GM21825 (cell line): ENCODE measurements around the gene PTPN14.
"Not testable (repeated sequence)": the region's sequence is repeated elsewhere in the genome, so short reads cannot be mapped to it uniquely, and the experiment has no call there.

Experiments
- ATAC-seq: cut with Tn5 transposase; IDR thresholded peaks from one replicate; pipeline ENCODE4 v1.9.1; 2021; ENCODE audit warnings: mild to moderate bottlenecking, moderate library complexity; ENCODE audit not compliant: unreplicated experiment

The PTPN14 gene

GRCh38 chr1:214542275-214543199, 8.9 kb downstream of the PTPN14 start:
- no peak for ATAC-seq

- no peak for ATAC-seq
Observed at GRCh38 chr1:214541693-214542092, 9.7 kb downstream of the PTPN14 start.

GRCh38 chr1:214541206-214541605, 10.2 kb downstream of the PTPN14 start:
- no peak for ATAC-seq

GRCh38 chr1:214540324-214540723, 11.1 kb downstream of the PTPN14 start:
- no peak for ATAC-seq

- ATAC-seq: no peak
Observed at GRCh38 chr1:214538496-214538895, 12.9 kb downstream of the PTPN14 start.

- ATAC-seq: no peak
Observed at GRCh38 chr1:214537872-214538473, 13.4 kb downstream of the PTPN14 start.

GRCh38 chr1:214537219-214537618, 14.2 kb downstream of the PTPN14 start:
- ATAC-seq: no peak

GRCh38 chr1:214532070-214532469, 19.3 kb downstream of the PTPN14 start:
- no peak for ATAC-seq

- ATAC-seq: peak; percentile 61
Observed at GRCh38 chr1:214525535-214526019, 25.8 kb downstream of the PTPN14 start.

GRCh38 chr1:214524824-214525223, 26.6 kb downstream of the PTPN14 start:
- ATAC-seq: no peak

GRCh38 chr1:214523124-214523824, 28.1 kb downstream of the PTPN14 start:
- no peak for ATAC-seq

- ATAC-seq: not testable (repeated sequence)
Observed at GRCh38 chr1:214521458-214521857, 29.9 kb downstream of the PTPN14 start.

- ATAC-seq: no peak
Observed at GRCh38 chr1:214520544-214521165, 30.7 kb downstream of the PTPN14 start.

GRCh38 chr1:214518361-214518760, 33.0 kb downstream of the PTPN14 start:
- no peak for ATAC-seq

GRCh38 chr1:214516434-214517326, 34.7 kb downstream of the PTPN14 start:
- no peak for ATAC-seq

GRCh38 chr1:214515544-214516433, 35.6 kb downstream of the PTPN14 start:
- ATAC-seq: no peak

- ATAC-seq: no peak
Observed at GRCh38 chr1:214514819-214515383, 36.5 kb downstream of the PTPN14 start.

- no peak for ATAC-seq
Observed at GRCh38 chr1:214514032-214514818, 37.2 kb downstream of the PTPN14 start.
